SK-N-MC (cell line): ENCODE data around the gene NELFCD.
A peak's percentile ranks its signal among the peaks of the same experiment; 100 is the strongest.

Experiments used
- DNase-seq: peaks from one replicate; pipeline ENCODE4 v3.0.0-alpha.2; 2011; ENCODE audit warnings: low read depth, low spot score
- H3K27ac ChIP-seq: fragments of 200-600 bp; sonication (generic); 2 replicates; pipeline ENCODE4 v1.5.1; 2016; ENCODE audit warnings: mixed run types
- H3K36me3 ChIP-seq: fragments of 200-600 bp; sonication (generic); 2 replicates; pipeline ENCODE4 v1.6.1; 2017; ENCODE audit warnings: antibody characterized with exemption, low read length, mixed read lengths; ENCODE audit not compliant: insufficient read depth
- H3K4me3 ChIP-seq: fragments of 200-600 bp; sonication (generic); 2 replicates; pipeline ENCODE4 v1.5.1; 2016
- H3K9ac ChIP-seq: fragments of 200-600 bp; sonication (generic); 2 replicates; pipeline ENCODE4 v1.8.0; 2017; ENCODE audit warnings: mixed run types, mixed read lengths; ENCODE audit not compliant: insufficient read length
- H3K9me3 ChIP-seq: fragments of 200-600 bp; sonication (generic); 2 replicates; pipeline ENCODE4 v1.6.1; 2017; ENCODE audit warnings: low read depth, mild to moderate bottlenecking, antibody characterized with exemption, low read length, moderate library complexity, mixed read lengths
- EZH2 ChIP-seq: fragments of 200-600 bp; sonication (generic); IDR thresholded peaks from one replicate; pipeline ENCODE4 v1.6.1; 2017; ENCODE audit warnings: antibody characterized with exemption
- FOXP2 ChIP-seq: optimal IDR thresholded peaks from 2 replicates; pipeline ENCODE3; 2011; ENCODE audit warnings: mild to moderate bottlenecking, moderate library complexity; ENCODE audit not compliant: insufficient read depth; ENCODE audit errors: extremely low read length, control extremely low read depth
- POLR2AphosphoS5 ChIP-seq: IDR thresholded peaks from 2 replicates; pipeline ENCODE4 v1.6.1; 2012; ENCODE audit warnings: mild to moderate bottlenecking, low read depth, low read length, borderline replicate concordance

The NELFCD gene

DNA sequence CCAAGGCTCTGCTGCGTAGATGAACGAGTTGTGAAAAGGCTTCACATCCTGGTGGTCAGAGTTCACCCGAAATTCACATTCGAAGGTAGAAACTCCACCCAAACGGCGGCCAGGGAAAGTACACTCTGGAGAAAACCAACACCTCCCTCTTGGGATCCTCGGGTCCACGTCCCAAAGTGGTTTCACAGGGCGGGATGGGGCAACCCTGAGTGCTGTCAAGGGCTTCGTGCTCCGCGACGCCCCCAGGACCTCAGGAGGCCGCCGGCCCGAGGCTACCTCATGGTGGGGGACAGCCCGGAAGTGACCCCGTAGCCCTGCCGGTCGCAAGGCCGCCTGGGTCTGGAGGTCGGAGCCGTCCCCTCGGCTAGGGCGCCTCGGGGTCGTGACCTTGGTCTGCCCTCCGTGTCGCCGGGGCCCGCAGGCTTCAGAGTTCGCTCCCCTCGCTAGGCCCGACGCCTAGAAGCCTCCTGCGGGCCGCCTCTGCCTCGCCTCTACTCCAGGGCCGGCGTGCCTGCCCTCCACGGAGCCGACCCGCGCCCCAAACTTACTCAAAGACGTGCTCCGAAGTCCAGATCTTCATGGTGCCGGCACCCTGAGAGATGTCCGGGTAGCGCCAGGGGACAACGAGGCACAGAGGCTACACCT lies 61.2 kb downstream of the NELFCD start, which contains the start of gene PRELID3B:
PRELID3B (minus strand) TSS at position 636 of the 645 bp plus-strand sequence; CDS start at position 580, 56 bp downstream.
- Histone ChIP-seq H3K9ac (peak within 1 kb of the TSS; percentile 91), H3K9me3 (no peaks in the 10 kb centered on the region), H3K36me3 (peaks cover 31% of the 10 kb centered on the region), H3K4me3 (peak within 1 kb of the TSS; percentile 97), H3K27ac (peak within 1 kb of the TSS; percentile 54)
- no peak for DNase-seq
- no peak for TF ChIP-seq FOXP2
- no peak for TF ChIP-seq EZH2
- peak; percentile 62; the same call in 1 of the 2 replicates for TF ChIP-seq POLR2AphosphoS5

DNA sequence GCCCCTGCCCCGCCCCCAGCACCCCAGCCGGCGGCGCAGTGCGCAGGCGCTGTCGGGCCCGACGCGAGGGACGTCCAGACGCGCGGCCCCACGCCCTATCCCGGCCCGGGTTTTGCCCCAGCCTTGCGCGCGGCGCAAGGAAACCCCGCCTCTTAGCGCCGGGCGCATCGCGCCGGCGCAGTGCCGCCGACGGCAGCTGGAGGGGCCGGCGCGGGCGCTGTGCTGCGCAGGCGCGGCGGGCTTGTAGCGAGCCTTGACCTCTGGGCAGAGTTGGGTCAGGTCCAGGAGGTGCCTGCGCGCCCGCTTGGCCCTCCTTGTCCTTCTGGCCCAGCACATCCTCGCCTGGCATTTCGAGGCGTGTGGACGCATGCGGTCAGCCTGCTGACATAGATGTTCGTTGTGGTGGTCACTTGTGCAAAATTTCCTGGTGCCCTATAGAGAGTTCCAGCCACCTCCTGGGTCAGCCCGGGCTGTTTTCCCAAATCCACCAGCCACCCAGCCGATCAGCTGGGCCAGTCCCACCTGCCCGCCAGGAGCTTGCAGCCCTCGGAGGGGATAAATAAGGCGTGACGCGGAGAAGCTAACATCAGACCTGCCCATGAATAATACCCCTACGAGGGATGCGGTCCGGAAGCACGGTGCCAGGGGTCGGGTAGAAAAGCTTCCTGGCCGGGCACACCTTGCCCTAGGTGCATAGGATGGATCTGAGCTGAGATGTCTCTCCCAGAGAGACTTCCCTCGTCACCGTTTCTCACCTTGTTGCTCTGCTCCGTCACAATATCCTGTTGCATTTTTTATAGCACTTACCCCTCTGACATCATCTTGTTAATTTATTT lies 62.0 kb downstream of the NELFCD start:
- peaks cover 24% of the 10 kb centered on the region for H3K36me3 ChIP-seq
- no peak for DNase-seq
- H3K9me3 ChIP-seq: no peaks in the 10 kb centered on the region
- peak overlapping the region; percentile 97 for H3K4me3 ChIP-seq
- no peak for TF ChIP-seq FOXP2
- TF ChIP-seq POLR2AphosphoS5: peak; percentile 77
- H3K27ac ChIP-seq: peak overlapping the region; percentile 54
- peak overlapping the region; percentile 91 for H3K9ac ChIP-seq

- Histone ChIP-seq H3K9me3 (no peaks in the 10 kb centered on the region), H3K4me3 (no peak overlapping the region; the same call in 1 of the 2 replicates), H3K9ac (no peak overlapping the region), H3K36me3 (peaks cover 17% of the 10 kb centered on the region), H3K27ac (no peak overlapping the region)
- no peak for DNase-seq
- no peak for TF ChIP-seq EZH2
- no peak for TF ChIP-seq FOXP2
- TF ChIP-seq POLR2AphosphoS5: no peak
Observed at GRCh38 chr20:59043698-59044097, 62.6 kb downstream of the NELFCD start.

- no peak for DNase-seq
- TF ChIP-seq FOXP2: no peak
- no peak for TF ChIP-seq POLR2AphosphoS5
- TF ChIP-seq EZH2: no peak
- Histone ChIP-seq H3K27ac (no peak overlapping the region), H3K4me3 (no peak overlapping the region), H3K36me3 (peaks cover 15% of the 10 kb centered on the region), H3K9me3 (no peaks in the 10 kb centered on the region), H3K9ac (no peak overlapping the region)
Observed at GRCh38 chr20:59044295-59044694, 63.2 kb downstream of the NELFCD start.
